ENCODE measurements around the gene STARD8.

The STARD8 gene

DNA sequence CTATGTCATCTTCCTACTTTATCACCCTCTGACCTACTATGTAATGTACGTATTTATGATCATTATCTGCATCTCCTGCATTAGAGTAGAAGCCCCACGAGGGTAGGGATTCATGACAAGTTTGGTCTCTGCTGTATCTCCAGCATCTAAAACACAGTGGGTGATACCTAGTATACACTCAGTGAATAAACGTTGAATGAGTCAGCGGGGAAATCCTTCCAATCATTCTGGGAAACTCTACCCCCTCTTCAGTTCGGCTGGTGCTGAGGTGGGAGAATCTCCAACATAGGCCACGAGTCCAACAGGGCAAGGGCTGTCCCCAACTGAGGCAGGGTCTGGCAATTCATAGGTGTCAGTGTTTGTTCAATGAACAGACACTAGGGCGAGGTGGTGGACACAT, 106.9 kb downstream of the STARD8 start:
- no peak for DNase-seq

DNA sequence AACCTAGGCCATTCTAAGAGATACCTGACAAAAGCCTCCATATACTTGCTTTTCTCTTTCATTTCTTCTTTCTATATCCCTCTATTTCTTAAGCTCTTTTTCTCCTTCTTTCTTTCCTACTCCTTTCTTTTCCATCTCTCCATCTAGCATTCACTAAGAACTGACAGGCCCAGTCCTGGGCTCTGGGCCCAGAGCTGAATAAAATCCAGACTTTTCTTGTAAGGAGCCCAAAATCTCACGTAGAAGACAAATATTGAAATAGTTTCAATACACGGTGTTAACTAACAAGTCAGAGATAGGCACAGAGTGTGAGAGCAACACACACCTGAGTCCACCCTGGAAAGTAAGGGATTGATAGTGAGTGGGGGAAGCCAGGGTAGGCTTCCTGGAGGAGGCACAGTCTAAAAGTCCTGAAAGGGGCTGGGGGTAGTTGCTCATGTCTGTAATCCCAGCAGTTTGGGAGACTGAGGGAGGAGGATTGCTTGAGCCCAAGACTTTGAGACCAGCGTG, 108.2 kb downstream of the STARD8 start:
- no peak for DNase-seq

DNA sequence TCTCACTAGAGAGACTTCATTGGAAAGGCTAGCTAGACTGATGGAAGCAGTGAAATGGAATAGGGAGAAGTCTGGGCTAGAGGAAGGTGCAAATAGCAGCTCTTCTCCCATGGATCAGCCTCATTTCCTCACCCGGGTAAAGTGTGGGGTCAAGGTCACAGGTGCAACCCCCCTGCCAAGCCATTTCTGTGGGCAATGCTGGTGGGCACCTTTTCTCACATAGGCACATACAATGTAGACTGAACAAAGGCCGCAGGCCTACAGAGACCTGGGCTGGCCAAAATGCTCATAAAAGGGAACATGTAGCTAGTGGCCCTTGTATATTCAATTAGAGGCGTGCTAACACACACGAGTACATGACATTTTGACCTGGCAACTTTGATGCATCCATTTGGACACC, 109.9 kb downstream of the STARD8 start:
- DNase-seq: no peak

DNA sequence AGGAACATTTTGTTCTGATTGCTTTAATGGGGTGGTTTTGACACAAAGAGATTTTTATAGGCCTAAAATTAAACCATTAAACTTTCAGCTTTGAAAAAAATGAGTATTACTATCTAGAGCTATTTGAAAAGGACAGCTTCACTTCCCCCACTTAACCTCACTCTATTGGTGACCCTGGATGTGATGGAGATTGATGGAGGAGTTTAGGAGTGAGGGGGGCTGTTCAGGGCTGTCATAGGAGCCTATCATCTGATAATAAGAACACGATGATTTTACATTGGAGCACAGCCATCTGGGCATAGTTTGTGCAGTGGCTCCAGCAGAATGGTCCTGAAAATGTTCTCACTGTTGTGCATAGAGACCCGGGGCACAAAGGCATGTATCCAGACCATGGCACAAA, 110.3 kb downstream of the STARD8 start:
- no peak for DNase-seq

DNA sequence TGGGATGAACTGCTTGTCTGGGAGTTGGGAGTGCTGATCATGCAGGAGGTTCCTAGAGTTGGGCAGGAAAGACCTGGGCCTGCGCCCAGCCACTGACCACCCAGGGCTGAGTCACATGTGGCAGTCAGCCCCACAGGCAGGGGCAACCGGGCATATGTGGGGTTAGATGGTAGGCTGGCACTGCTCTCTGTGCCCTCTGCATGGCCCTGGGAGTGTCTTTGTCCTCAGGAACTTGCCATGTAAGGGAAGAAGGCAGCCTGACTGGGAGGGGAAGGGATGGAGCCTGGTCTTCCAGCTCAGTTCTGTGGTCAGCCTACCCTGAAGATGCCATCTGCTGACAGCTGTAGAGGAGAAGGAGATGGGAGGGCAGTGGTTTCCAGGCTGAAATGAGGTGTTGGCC, 111.2 kb downstream of the STARD8 start:
- no peak for DNase-seq

DNA sequence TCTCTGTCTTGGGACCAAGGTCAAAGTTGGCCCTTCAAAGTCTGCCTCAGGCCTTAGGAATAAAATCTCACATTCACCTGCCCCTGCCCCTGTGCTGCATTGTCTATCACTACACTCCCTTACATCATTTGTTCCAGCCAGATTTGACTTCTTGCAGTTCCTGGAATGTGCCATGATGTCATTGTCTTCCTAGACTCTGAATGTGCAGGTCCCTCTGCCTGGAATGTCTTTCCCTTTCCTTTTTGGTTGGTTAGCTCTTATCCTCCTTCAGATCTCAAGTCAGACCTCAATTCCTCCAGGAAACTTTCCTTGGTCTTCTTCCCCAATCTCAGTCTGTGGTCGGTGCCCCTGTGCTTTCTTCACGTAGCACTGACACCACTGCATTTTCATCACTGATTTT, 113.6 kb downstream of the STARD8 start:
- DNase-seq: peak; percentile 0

DNA sequence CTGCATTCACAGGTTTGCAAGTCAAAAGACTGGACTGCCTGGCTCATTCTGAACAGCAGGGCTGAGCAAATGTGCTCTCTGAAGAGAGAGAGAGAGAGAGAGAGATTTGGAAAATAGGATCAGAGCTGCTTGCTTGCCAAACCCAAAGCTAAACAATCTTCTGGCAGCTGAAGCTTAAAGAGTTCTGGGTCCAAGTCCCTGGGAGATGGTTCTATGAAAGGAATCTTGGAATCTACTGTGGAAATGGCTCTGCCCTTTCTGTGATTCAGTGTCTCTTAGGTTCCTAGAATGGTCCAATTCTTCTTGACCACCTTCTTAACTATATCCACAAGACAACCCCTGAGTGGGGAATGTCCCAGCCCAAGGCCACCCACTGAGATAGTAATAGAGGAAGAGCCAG, 115.3 kb downstream of the STARD8 start:
- no peak for DNase-seq

DNA sequence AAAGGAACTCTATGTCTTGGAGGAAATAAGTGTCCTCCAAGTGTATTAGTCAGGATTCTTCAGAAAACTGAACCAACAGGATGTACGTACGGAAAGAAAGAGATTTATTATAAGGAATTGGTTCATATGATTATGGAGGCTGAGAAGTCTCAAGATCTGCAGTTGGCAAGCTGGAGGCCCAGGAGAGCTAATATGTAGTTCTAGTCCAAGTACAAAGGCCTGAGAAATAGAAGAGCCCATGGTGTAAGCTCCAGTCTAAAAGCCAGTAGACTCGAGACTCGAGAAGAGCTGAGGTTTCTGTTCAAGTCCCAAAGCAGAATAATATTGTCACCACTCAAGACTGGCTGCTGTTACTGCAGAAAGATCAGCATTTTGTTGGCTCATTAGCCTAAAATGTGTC, 116.0 kb downstream of the STARD8 start:
- DNase-seq: no peak
